SK-N-SH treated with all-trans-retinoic acid at 6 μM for 48 hours (cell line): ENCODE data around the gene IWS1.
"Not testable (repeated sequence)": the region's sequence is repeated elsewhere in the genome, so short reads cannot be mapped to it uniquely, and the experiment has no call there.

ENCODE experiments used
- CSDC2 ChIP-seq: fragments of 250-450 bp; sonication (Bioruptor Pico); IDR thresholded peaks from 2 replicates; pipeline ENCODE4 v1.5.0; 2020; ENCODE audit warnings: mild to moderate bottlenecking, moderate library complexity
- RARB ChIP-seq: fragments of 250-450 bp; sonication (Bioruptor Pico); IDR thresholded peaks from 2 replicates; pipeline ENCODE4 v1.8.0; 2021; ENCODE audit warnings: mild to moderate bottlenecking, moderate library complexity
- SNAI2 ChIP-seq: fragments of 250-450 bp; sonication (Bioruptor Pico); IDR thresholded peaks from 2 replicates; pipeline ENCODE4 v1.5.0; 2020; ENCODE audit warnings: mild to moderate bottlenecking, moderate library complexity
- ZFP30 ChIP-seq: fragments of 450-650 bp; formaldehyde crosslinking; IDR thresholded peaks from 2 replicates; pipeline ENCODE4 v1.5.0; 2022; ENCODE audit warnings: mild to moderate bottlenecking, moderate library complexity
- TF ChIP-seq, protein P1 (sequence below): fragments of 250-450 bp; sonication (Bioruptor Pico); IDR thresholded peaks from 2 replicates; pipeline ENCODE4 v1.8.0; 2021; ENCODE audit warnings: low read depth, mild to moderate bottlenecking, moderate library complexity, borderline replicate concordance

DNA sequence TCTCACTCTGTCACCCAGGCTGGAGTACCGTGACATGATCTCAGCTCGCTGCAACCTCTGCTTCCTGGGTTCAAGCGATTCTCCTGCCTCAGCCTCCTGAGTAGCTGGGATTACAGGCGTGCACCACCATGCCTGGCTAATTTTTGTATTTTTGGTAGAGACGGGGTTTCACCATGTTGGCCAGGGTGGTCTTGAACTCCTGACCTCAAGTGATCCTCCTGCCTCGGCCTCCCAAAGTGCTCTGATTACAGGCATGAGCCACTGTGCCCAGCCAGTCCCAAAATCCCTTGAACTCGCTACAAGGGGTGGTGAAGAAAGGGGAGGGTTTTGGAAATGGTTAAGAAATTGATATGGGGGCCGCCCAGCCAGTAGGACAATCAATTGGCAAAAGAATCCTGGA is 73.9 kb downstream of the IWS1 start:
- not testable (repeated sequence) for TF ChIP-seq ZFP30, SNAI2, RARB, CSDC2 (CRISPR knock-in tag)
- TF ChIP-seq, protein P1, sequence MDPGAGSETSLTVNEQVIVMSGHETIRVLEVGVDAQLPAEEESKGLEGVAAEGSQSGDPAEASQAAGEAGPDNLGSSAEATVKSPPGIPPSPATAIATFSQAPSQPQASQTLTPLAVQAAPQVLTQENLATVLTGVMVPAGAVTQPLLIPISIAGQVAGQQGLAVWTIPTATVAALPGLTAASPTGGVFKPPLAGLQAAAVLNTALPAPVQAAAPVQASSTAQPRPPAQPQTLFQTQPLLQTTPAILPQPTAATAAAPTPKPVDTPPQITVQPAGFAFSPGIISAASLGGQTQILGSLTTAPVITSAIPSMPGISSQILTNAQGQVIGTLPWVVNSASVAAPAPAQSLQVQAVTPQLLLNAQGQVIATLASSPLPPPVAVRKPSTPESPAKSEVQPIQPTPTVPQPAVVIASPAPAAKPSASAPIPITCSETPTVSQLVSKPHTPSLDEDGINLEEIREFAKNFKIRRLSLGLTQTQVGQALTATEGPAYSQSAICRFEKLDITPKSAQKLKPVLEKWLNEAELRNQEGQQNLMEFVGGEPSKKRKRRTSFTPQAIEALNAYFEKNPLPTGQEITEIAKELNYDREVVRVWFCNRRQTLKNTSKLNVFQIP (CRISPR knock-in tag): not testable (repeated sequence)
